ENCODE data around the gene AIFM1. TPM values are rescaled to one million over a fixed set of nuclear protein-coding genes. Genes with fewer than 3 reads are reported as not detected.

AIFM1 gene
- total and polyA plus RNA-seq, 4 donors = 19.0 to 33.7 (median 25.9) TPM

- no peaks in the 10 kb centered on the region for H3K9me3 ChIP-seq (ENCODE audit: control insufficient read depth, insufficient read depth, low read length)
- 31% methylated on average over 28 of the region's 34 CpGs for WGBS (ENCODE audit: insufficient coverage)
- H3K27ac ChIP-seq (ENCODE audit: low read depth, low read length) = peak overlapping the region; percentile 77
- H3K4me3 ChIP-seq (ENCODE audit: low read depth, low read length) = peak overlapping the region; percentile 59
- peaks cover 24% of the 10 kb centered on the region for H3K4me1 ChIP-seq (ENCODE audit: control insufficient read depth, insufficient read depth, low read length)
- no peaks in the 10 kb centered on the region for H3K36me3 ChIP-seq (ENCODE audit: control insufficient read depth, insufficient read depth, low read length)
- no peaks in the 10 kb centered on the region for H3K27me3 ChIP-seq (ENCODE audit: control insufficient read depth, insufficient read depth, low read length)
- peak in 2 of 6 donors; percentile 38 to 62 for DNase-seq (ENCODE audit: low read depth in 4 of 6, low spot score in 6 of 6)
Measured at GRCh38 chrX:130172127-130172845, 6.6 kb upstream of the AIFM1 start.

- 37% methylated on average over 45 of the region's 61 CpGs for WGBS (ENCODE audit: insufficient coverage)
- Histone ChIP-seq H3K27ac (ENCODE audit: low read depth, low read length) (peak within 1 kb of the TSS; percentile 77), H3K4me1 (ENCODE audit: control insufficient read depth, insufficient read depth, low read length) (peaks cover 19% of the 10 kb centered on the region), H3K27me3 (ENCODE audit: control insufficient read depth, insufficient read depth, low read length) (no peaks in the 10 kb centered on the region), H3K4me3 (ENCODE audit: low read depth, low read length) (peak within 1 kb of the TSS; percentile 59), H3K36me3 (ENCODE audit: control insufficient read depth, insufficient read depth, low read length) (no peaks in the 10 kb centered on the region), H3K9me3 (ENCODE audit: control insufficient read depth, insufficient read depth, low read length) (no peaks in the 10 kb centered on the region)
- DNase-seq (ENCODE audit: low read depth in 4 of 6, low spot score in 6 of 6) = peak in 2 of 6 donors; percentile 89 to 93
Measured at GRCh38 chrX:130171446-130172126, 5.9 kb upstream of the AIFM1 start, which contains the start of gene RAB33A. RAB33A (plus strand) TSS chrX:130171962; CDS start chrX:130172063, 101 bp downstream.

- Histone ChIP-seq H3K27me3 (ENCODE audit: control insufficient read depth, insufficient read depth, low read length) (no peaks in the 10 kb centered on the region), H3K9me3 (ENCODE audit: control insufficient read depth, insufficient read depth, low read length) (no peaks in the 10 kb centered on the region), H3K36me3 (ENCODE audit: control insufficient read depth, insufficient read depth, low read length) (no peaks in the 10 kb centered on the region), H3K27ac (ENCODE audit: low read depth, low read length) (peak overlapping the region; percentile 77), H3K4me1 (ENCODE audit: control insufficient read depth, insufficient read depth, low read length) (peaks cover 14% of the 10 kb centered on the region), H3K4me3 (ENCODE audit: low read depth, low read length) (peak overlapping the region; percentile 59)
- DNase-seq (ENCODE audit: low read depth in 4 of 6, low spot score in 6 of 6) = peak in 4 of 6 donors; percentile 58 to 97 (median 84)
- WGBS (ENCODE audit: insufficient coverage) = 37% methylated on average over 17 of the region's 36 CpGs
Measured at GRCh38 chrX:130170752-130171445, 5.3 kb upstream of the AIFM1 start.

- DNase-seq (ENCODE audit: low read depth in 4 of 6, low spot score in 6 of 6) = no peak
- Histone ChIP-seq H3K27ac (ENCODE audit: low read depth, low read length) (no peak overlapping the region), H3K9me3 (ENCODE audit: control insufficient read depth, insufficient read depth, low read length) (no peaks in the 10 kb centered on the region), H3K27me3 (ENCODE audit: control insufficient read depth, insufficient read depth, low read length) (no peaks in the 10 kb centered on the region), H3K4me1 (ENCODE audit: control insufficient read depth, insufficient read depth, low read length) (no peaks in the 10 kb centered on the region), H3K36me3 (ENCODE audit: control insufficient read depth, insufficient read depth, low read length) (no peaks in the 10 kb centered on the region), H3K4me3 (ENCODE audit: low read depth, low read length) (peak overlapping the region; percentile 75)
- 35% methylated on average over 2 of the region's 4 CpGs for WGBS (ENCODE audit: insufficient coverage)
Measured at GRCh38 chrX:130167040-130167439, 1.4 kb upstream of the AIFM1 start.

- H3K4me1 ChIP-seq (ENCODE audit: control insufficient read depth, insufficient read depth, low read length) = no peaks in the 10 kb centered on the region
- peak overlapping the region; percentile 98 for H3K27ac ChIP-seq (ENCODE audit: low read depth, low read length)
- no peak for DNase-seq (ENCODE audit: low read depth in 4 of 6, low spot score in 6 of 6)
- no peaks in the 10 kb centered on the region for H3K9me3 ChIP-seq (ENCODE audit: control insufficient read depth, insufficient read depth, low read length)
- H3K27me3 ChIP-seq (ENCODE audit: control insufficient read depth, insufficient read depth, low read length) = no peaks in the 10 kb centered on the region
- H3K36me3 ChIP-seq (ENCODE audit: control insufficient read depth, insufficient read depth, low read length) = no peaks in the 10 kb centered on the region
- H3K4me3 ChIP-seq (ENCODE audit: low read depth, low read length) = peak overlapping the region; percentile 75
- no CpG with 5 or more reads among the region's 4 CpGs for WGBS (ENCODE audit: insufficient coverage)
Measured at GRCh38 chrX:130166503-130166777, 799 bp upstream of the AIFM1 start.

- H3K36me3 ChIP-seq (ENCODE audit: control insufficient read depth, insufficient read depth, low read length) = no peaks in the 10 kb centered on the region
- 26% methylated on average over 30 of the region's 32 CpGs for WGBS (ENCODE audit: insufficient coverage)
- no peaks in the 10 kb centered on the region for H3K4me1 ChIP-seq (ENCODE audit: control insufficient read depth, insufficient read depth, low read length)
- H3K9me3 ChIP-seq (ENCODE audit: control insufficient read depth, insufficient read depth, low read length) = no peaks in the 10 kb centered on the region
- H3K27me3 ChIP-seq (ENCODE audit: control insufficient read depth, insufficient read depth, low read length) = no peaks in the 10 kb centered on the region
- DNase-seq (ENCODE audit: low read depth in 4 of 6, low spot score in 6 of 6) = no peak
- peak overlapping the region; percentile 98 for H3K27ac ChIP-seq (ENCODE audit: low read depth, low read length)
- H3K4me3 ChIP-seq (ENCODE audit: low read depth, low read length) = peak overlapping the region; percentile 75
Measured at GRCh38 chrX:130165181-130165702, 399 bp downstream of the AIFM1 start.

GRCh38 chrX:130163398-130163797 is 2.2 kb downstream of the AIFM1 start:
- H3K27ac ChIP-seq (ENCODE audit: low read depth, low read length) = no peak overlapping the region
- H3K36me3 ChIP-seq (ENCODE audit: control insufficient read depth, insufficient read depth, low read length) = no peaks in the 10 kb centered on the region
- DNase-seq (ENCODE audit: low read depth in 4 of 6, low spot score in 6 of 6) = peak in 1 of 6 donors; percentile 21
- no peaks in the 10 kb centered on the region for H3K4me1 ChIP-seq (ENCODE audit: control insufficient read depth, insufficient read depth, low read length)
- no peaks in the 10 kb centered on the region for H3K27me3 ChIP-seq (ENCODE audit: control insufficient read depth, insufficient read depth, low read length)
- WGBS (ENCODE audit: insufficient coverage) = no CpG with 5 or more reads among the region's 2 CpGs
- no peaks in the 10 kb centered on the region for H3K9me3 ChIP-seq (ENCODE audit: control insufficient read depth, insufficient read depth, low read length)
- H3K4me3 ChIP-seq (ENCODE audit: low read depth, low read length) = no peak overlapping the region

GRCh38 chrX:130162094-130162735 is 3.4 kb downstream of the AIFM1 start:
- 33% methylated on average over 2 of the region's 6 CpGs for WGBS (ENCODE audit: insufficient coverage)
- Histone ChIP-seq H3K36me3 (ENCODE audit: control insufficient read depth, insufficient read depth, low read length) (no peaks in the 10 kb centered on the region), H3K4me3 (ENCODE audit: low read depth, low read length) (no peak overlapping the region), H3K9me3 (ENCODE audit: control insufficient read depth, insufficient read depth, low read length) (no peaks in the 10 kb centered on the region), H3K4me1 (ENCODE audit: control insufficient read depth, insufficient read depth, low read length) (no peaks in the 10 kb centered on the region), H3K27ac (ENCODE audit: low read depth, low read length) (no peak overlapping the region), H3K27me3 (ENCODE audit: control insufficient read depth, insufficient read depth, low read length) (no peaks in the 10 kb centered on the region)
- DNase-seq (ENCODE audit: low read depth in 4 of 6, low spot score in 6 of 6) = no peak

GRCh38 chrX:130159776-130160175 is 5.9 kb downstream of the AIFM1 start:
- Histone ChIP-seq H3K27ac (ENCODE audit: low read depth, low read length) (no peak overlapping the region), H3K27me3 (ENCODE audit: control insufficient read depth, insufficient read depth, low read length) (no peaks in the 10 kb centered on the region), H3K9me3 (ENCODE audit: control insufficient read depth, insufficient read depth, low read length) (no peaks in the 10 kb centered on the region), H3K4me3 (ENCODE audit: low read depth, low read length) (no peak overlapping the region), H3K36me3 (ENCODE audit: control insufficient read depth, insufficient read depth, low read length) (no peaks in the 10 kb centered on the region), H3K4me1 (ENCODE audit: control insufficient read depth, insufficient read depth, low read length) (no peaks in the 10 kb centered on the region)
- no peak for DNase-seq (ENCODE audit: low read depth in 4 of 6, low spot score in 6 of 6)
- 91% methylated on average over 2 of the region's 4 CpGs for WGBS (ENCODE audit: insufficient coverage)
